HL-60/S4 (cell line): ENCODE measurements around the gene LRRC36.

Experiments
- in situ Hi-C: fragments of 300-500 bp; cut with MboI; formaldehyde crosslinking; loops from 2 replicates; pipeline ENCODE4 v1.14.3; 2022; ENCODE audit warnings: low sequenced_read_pairs

LRRC36 gene

DNA sequence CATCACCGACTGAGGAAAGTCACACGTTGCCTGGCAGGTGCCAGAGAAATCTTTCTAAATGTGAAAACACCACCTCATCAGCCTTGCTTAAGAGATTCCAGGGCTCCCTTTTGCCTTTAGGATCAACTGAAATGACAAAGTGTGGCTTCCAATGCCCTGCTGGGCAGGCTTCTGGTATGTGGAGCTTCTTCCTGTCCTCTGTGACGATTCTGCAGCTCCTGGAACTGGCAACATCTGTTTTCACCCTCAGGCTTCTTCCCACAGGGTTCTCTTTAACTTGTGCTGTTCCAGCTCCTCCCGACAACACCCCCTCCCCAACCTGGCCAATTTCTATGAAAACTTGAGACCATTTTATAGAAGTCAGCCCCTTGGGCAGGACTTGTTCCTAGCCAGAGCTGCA is 94.4 kb downstream of the LRRC36 start:
- in situ Hi-C loops: no loop called here

DNA sequence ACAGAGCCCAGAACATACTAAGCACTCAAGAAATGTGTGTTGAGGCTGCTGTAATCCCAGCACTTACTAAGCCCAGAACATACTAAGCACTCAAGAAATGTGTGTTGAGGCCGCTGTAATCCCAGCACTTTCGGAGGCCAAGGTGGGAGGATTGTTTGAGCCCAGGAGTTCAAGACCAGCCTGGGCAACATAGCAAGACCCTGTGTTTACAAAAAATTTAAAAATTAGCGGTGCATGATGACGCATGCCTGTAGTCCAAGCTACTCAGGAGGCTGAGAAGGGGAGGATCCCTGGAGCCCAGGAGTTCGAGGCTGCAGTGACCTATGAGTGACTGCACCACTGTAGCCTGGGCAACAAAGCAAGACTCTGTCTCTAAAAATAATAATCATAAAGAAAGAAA is 96.4 kb downstream of the LRRC36 start:
- in situ Hi-C loops: no loop called here

DNA sequence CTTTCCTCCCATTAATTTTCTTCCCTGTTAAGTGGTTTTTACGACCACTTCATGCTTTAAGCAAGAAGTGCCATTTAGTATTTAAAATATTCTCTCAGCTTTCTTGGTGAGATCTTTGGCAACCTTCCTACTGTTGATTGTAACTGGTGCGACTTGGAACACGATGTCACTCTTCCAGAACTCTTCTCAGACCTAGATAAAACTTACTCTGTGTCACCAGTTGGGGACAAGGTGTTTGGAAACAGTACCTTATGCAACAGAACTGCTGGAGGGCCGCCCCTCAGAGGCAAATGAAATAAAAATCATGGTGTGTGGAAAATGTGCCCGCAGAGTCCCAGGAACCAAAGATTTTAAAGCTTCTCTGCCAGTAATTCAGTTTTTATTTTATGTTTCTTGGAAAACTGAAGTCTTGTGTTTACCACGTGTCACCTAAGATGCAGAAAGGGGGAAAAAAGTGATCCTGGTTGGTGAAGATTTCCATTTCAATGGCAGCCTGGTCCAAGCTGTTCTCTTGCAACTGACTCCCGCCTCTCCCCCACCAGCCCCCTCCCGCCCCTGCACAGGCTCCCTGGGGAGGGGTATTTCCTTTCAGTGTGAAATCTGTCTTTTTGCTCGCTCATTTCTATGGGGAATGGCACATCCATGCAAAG is 97.1 kb downstream of the LRRC36 start:
- in situ Hi-C loops: no loop called here

DNA sequence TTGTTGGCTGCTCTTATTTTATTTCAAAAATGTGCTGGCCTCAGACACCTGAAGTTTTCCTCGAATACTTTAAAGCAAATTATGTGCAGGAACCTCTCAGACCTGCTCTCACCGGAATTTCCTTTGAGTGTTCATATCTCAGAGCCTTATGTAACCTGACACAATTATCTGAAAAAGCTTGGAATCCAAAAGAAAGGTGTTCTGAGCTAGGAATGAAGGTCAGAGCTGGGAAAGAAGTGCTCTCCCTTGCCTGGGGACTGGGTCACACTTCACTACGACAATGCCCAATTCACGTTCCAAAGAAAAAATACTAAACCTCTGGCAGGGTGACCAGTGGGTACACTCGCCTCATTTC is 97.6 kb downstream of the LRRC36 start:
- in situ Hi-C loops: no loop called here

DNA sequence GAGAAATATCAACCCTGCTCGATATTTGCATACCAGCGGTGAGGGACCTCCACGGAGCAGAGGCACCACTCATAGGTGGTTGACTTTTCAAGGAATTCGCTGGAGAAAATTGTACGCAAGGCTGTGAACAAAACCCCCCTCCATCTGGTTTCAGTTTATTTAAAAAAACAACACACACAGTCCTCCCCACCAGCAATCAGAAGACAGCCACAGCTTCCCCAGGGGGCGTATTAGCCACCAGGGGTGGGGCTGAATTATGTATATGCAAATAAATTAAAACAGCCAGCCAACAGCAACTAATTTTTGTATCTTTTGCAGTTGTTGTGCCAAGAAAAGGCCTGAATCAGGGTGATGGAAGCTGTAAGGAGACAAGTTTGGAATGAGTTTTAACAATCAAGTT is 98.4 kb downstream of the LRRC36 start:
- in situ Hi-C loops: no loop called here

DNA sequence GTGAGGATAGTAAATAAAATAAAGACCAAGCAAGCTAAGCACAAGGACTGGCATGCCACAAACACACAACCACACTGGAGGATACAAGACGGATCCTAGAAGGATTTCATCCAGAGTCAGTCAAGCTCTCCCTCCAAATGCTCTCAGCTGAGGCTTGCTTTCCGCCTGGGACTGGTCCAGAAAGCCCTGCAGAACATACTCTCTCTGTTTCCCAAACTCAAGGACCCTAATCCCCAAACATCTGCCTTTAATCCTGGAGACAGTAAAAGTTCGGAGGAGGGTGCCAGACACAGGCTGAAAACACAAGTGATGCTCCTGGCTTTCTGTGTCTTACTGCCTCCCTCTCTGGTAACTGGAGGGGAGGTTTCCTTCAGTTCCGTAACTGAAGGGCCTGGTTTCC is 99.0 kb downstream of the LRRC36 start:
- in situ Hi-C loops: no loop called here

DNA sequence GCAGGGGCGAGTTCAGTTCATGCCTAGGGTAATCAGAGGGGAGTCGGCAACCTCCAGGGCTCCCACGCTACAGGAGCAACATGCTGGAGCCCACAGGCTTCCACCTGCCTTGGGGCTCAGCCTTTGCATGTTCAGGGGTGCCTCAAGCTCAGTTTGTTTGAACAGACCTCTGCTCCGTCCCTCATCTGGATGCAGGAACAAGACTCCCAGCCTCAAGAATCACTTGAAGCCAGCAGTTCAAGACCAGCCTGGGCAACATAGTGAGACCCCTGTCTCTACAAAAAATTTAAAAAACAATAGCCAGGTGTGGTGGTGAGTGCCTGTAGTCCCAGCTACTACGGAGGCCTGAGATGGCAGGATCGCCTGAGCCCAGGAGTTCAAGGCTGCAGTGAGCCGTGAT is 99.4 kb downstream of the LRRC36 start:
- in situ Hi-C loops: no loop called here

DNA sequence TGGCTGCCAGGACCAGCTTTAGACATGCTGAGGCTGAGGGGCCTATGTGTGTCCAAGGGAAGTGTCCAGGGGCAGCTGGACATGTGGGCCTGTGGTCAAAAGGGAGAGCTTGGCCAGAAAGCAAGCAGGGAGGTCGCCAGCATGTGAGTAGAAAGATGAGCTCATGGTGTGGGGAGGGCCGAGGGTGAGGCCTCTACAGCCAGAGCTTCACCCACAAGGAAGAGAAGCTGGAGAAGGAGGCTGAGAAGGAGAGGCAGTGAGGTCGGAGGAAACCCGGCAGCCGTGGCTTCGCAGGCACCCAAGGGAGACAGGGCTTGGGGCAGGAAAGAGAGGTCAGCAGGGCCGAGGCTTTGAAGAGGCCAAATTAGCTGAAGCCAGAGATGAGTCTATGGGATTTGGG is 100.3 kb downstream of the LRRC36 start:
- in situ Hi-C loops: no loop called here

DNA sequence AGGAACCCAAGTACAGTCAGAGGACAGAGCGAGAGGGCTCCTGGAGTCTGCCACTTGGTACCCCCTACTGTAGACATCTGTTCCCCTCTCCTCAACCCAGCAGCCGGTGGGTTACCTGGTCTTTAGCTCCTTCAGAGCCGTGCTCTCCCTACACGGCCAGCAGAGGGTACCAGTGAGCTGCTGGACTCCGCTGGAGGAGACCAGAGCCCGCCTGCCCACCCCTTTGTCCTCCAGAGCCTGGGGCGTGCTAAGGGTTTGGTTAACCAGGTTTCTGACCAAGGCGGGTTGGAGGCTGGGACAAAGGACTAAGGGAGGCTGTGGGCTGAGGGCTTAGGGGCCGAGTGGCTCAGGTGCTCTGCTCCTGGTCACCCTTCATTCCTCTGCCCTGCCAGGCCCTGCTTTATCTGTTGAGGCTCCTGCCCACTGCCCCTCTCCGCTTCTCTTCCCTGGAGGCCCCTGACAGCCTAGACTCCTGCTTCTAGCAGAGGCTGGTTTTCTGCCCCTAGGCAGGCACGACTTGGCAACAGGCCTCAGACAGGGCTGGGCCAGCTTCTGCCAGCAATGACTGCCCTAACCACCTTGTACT is 101.6 kb downstream of the LRRC36 start:
- in situ Hi-C loops: no loop called here

DNA sequence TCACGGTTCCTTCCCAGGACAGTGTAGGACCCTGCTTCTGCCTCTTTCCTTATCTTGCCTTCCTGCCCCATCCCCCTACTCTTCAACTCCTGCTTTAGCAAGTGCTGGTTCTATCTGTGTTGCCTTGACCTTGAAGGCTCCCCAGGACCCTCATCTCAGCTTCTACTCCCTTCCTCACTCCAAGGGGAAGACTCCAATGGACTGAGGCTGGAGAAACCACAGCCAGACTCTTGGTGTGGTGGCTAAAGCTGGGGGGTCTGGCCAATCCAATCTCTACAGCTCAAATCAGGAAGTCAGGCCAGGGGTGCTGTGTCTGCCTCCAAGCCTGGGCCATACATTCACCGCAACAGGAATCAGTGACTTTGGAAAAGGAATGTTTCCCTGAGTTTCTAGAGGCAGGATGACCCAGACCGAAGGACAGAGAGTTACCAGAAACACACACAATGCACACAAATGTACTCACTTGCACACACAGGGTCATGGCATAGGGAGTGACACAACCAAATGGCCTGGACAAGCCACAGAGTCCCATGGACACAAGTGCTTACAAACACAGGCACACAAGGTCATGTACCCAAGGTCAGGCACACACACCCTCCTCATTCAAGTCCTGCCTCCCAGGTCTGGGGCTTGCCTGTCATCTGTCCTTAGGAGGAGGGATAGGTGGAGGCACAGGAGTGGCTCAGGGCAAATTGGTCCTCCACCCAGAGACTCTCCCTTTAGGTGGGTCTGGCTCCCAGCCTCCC is 102.6 kb downstream of the LRRC36 start:
- in situ Hi-C loops: no loop called here

DNA sequence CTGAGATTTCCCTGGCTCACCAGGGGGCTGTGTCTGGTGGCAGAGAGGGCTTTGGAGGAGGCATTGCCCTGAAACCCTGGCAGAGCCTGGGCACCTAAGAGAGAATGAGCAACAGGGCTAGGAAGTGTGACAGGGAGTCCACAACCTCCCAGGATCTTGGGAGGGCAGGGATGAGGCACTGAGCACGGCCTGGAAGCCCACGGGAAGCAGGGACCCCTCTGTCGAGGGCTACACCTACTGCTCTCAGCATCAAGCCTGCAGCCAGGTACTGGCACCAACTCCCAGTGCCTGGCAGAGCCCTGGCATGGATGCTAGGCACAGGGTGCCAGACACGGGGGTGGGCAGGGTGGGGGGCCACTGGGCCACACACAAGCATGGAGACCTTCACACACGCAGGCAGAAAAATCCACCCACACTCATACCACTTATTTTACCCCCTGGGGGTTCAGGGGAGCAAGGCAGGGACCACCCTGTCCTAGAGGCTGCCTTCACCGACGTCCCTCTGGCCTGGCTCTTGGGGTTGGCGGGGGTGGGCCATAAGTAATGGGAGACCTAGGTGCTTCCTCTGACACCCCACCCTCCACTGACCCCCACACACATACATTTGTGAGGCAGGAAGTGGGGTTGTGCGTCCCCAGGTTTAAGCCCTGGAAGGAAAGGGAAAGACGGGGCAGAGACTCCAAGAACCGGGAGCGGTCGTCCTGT is 103.3 kb downstream of the LRRC36 start:
- in situ Hi-C loops: no loop called here

DNA sequence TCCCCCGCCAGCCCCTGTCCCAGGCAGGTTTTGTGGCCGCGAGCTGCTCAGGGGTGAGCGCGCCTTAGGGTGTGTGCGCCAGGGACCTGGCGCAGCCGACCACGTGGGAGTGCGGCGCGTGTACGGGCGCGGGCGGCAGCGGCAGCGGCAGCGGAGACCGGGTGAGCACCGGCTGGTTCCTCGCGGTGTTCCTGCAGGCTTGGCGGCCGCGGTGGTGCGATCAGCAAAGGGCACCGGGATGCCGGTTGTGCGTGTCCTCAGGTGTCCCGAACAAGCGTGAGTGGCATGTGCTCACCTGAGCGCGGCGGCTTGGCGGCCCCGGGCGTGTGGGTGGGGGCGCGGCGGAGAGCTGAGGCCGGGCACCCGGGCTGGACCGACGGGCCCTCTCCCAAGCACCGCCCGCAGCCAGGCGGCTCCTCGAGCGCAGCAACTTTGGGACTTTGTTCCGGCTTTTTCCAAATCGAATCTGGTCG is 103.9 kb downstream of the LRRC36 start:
- in situ Hi-C loops: no loop called here

DNA sequence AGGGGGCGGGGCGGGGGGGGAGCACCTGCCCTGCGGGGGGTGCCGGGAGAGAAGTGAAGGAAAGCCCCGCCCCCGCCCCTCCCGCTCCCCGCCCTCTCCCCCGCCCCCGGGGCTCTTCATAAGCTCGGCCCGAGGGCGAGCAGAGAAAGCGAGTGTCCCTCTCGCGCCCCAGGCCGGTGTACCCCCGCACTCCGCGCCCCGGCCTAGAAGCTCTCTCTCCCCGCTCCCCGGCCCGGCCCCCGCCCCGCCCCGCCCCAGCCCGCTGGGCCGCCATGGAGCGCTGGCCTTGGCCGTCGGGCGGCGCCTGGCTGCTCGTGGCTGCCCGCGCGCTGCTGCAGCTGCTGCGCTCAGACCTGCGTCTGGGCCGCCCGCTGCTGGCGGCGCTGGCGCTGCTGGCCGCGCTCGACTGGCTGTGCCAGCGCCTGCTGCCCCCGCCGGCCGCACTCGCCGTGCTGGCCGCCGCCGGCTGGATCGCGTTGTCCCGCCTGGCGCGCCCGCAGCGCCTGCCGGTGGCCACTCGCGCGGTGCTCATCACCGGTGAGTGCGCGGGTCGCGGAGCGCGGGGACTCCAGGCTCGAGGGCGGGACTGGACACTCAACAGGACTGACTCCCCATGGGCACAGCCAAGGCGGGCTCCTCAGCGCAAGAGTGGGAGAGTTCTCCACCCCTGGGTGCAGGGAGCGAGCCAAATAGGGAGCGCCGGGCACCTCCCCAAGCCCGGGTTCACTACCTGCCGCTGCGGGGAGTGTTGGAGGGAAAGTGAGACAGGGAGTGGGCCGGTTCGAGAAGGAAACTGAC is 104.6 kb downstream of the LRRC36 start, which contains the start of gene HSD11B2:
HSD11B2 (plus strand) TSS at position 145 of the 798 bp plus-strand sequence; CDS start at position 273, 128 bp downstream.
- in situ Hi-C loops: no loop called here

DNA sequence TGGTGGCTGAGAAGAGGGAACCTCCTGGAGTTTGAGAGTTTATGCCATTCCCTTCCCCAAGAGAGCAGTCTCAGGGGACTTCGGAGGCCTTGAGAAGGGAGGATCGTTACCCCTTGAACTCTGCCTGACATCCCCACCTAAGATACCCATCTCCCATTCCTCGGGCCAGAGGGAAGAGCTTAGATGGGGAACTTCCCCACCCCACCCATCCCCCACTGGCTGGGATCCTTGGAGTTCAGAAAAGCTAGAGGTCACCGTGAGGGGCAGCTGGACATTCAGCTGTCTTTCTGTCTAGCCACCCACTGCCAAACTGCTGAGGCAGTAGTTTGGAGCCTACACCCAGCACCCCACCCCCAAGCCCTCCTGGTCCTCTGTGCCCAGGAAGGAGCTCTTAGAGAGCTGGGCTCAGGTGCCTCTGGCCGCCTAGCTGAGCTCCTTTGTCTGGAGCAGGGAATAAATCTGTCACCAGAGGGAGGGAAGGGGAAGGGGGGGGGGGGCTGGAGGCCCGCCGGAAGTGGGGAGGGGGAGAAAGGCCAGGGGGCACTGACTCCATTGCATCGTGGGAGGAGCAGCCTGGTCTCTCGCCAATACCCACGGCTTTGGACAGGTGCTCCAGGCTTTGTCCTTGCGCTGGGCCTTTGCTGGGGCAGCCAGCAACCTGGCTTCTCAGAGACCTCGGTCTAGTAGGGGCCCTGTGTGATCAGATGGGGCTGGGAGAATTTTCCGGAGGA is 105.3 kb downstream of the LRRC36 start:
- in situ Hi-C loops: no loop called here

DNA sequence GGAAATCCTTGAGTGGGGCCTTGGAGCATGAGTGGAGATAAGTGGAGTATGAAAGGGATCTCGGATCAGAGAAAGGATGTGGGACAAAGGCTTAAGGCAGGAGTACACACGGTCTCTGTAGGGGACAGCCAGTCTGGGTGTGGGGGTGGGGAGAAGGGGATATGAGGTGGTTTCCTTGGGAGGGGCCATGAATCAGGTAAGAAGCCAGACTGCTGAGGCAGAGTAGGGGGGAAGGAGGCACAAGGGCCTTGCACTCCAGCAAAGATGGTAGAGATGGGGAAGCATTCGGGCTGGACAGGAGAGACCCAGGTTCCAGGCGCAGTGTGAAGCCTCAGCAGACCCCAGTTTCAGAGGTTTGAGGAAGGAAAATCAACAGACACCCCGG is 105.9 kb downstream of the LRRC36 start:
- in situ Hi-C loops: no loop called here

DNA sequence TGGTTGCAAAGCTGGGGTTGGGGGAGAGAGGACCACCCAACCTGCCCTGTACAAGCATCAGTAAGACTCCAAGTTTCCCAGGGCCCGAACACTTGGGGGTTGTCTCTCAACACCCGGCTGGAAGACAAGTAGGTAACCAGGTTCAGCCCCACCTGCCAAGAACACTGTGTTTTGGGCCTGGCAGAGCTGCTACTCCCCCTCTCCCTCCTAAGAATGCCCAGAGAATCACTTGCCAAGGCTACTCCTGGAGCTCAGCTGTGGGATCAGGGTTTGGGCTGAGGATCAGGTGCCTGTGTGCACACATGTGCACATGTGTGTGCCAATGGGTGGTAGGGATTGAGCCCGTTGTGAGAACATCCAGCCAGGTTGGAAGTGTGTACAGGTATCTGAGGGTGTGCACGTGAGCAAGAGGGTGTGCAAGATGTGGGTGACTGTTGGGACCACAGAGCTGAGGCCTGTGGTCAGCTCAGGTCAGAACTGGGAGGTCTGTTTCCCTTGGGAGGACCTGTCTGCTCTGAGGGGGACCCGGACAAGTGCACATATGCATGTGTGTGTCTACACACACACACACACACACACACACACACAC is 106.6 kb downstream of the LRRC36 start:
- in situ Hi-C loops: no loop called here
